Naive thymus-derived CD4-positive, alpha-beta T cell (primary cell): ENCODE results near the gene SLC11A2. TPM values are rescaled to one million over a fixed set of nuclear protein-coding genes. Genes with fewer than 3 reads are reported as not detected.
A peak's percentile ranks its signal among the peaks of the same experiment; 100 is the strongest.

Experiments
- ATAC-seq: fragments of 150-1000 bp; cut with Tn5 transposase; 2 replicates; pipeline ENCODE4 v1.10.0; 2021; ENCODE audit warnings: mild to moderate bottlenecking, moderate library complexity
- CTCF ChIA-PET: fragments of 350-600 bp; sonication (Branson Sonifier 250); formaldehyde crosslinking; loops from one replicate; lab custom pipeline; 2021; ENCODE audit warnings: antibody characterized with exemption; lab: Charles Lee
- POLR2A ChIA-PET: fragments of 350-600 bp; sonication (Branson Sonifier 250); formaldehyde crosslinking; loops from one replicate; lab custom pipeline; 2021; ENCODE audit warnings: antibody characterized with exemption, inconsistent platforms; lab: Charles Lee
- DNase-seq, 9 donors: peaks; one replicate each; pipeline versions ENCODE4 v3.0.0 to v3.0.0-alpha.2; 2020 to 2022; ENCODE audit warnings: mixed read lengths in 1 of 9
- H3K27ac ChIP-seq: one replicate; pipeline ENCODE4 v1.7.0; 2013; ENCODE audit warnings: mild to moderate bottlenecking, low read depth, low read length, moderate library complexity
- H3K27me3 ChIP-seq, 2 donors: one replicate each; pipeline ENCODE4 v1.7.0; 2013; ENCODE audit warnings: low read length in 2 of 2, mild to moderate bottlenecking in 2 of 2, moderate library complexity in 2 of 2; ENCODE audit not compliant: control insufficient read depth in 2 of 2, insufficient read depth in 2 of 2
- H3K36me3 ChIP-seq, 3 experiments: 1 replicate in 2 of 3; 2 replicates in 1 of 3; pipeline ENCODE4 v1.7.0; 2013; ENCODE audit warnings: low read length in 3 of 3, mild to moderate bottlenecking in 3 of 3, moderate library complexity in 1 of 3; ENCODE audit not compliant: insufficient read depth in 3 of 3, control insufficient read depth in 2 of 3
- H3K4me1 ChIP-seq, 2 donors: one replicate each; pipeline ENCODE4 v1.7.0; 2013; ENCODE audit warnings: low read length in 2 of 2, mild to moderate bottlenecking in 2 of 2, moderate library complexity in 1 of 2; ENCODE audit not compliant: control insufficient read depth in 2 of 2, insufficient read depth in 2 of 2
- H3K4me3 ChIP-seq: 2 replicates; pipeline ENCODE4 v1.7.0; 2013; ENCODE audit warnings: mild to moderate bottlenecking, low read length
- H3K9me3 ChIP-seq, 3 experiments: 1 replicate in 2 of 3; 2 replicates in 1 of 3; pipeline ENCODE4 v1.7.0; 2013; ENCODE audit warnings: low read length in 3 of 3; ENCODE audit not compliant: control insufficient read depth in 2 of 3
- H3K27ac Mint-ChIP-seq, 9 donors: one replicate each; pipeline ENCODE4 v1.8.0; 2020 to 2022; ENCODE audit warnings: mixed read lengths in 9 of 9, mild to moderate bottlenecking in 8 of 9, moderate library complexity in 5 of 9, inconsistent platforms in 2 of 9
- H3K27me3 Mint-ChIP-seq, 5 donors: one replicate each; pipeline ENCODE4 v1.8.0; 2021 to 2022; ENCODE audit warnings: mixed read lengths in 5 of 5, mild to moderate bottlenecking in 1 of 5
- H3K36me3 Mint-ChIP-seq, 5 donors: one replicate each; pipeline ENCODE4 v1.8.0; 2020 to 2022; ENCODE audit warnings: mixed read lengths in 5 of 5, mild to moderate bottlenecking in 3 of 5, inconsistent platforms in 1 of 5
- H3K4me1 Mint-ChIP-seq, 7 donors: one replicate each; pipeline ENCODE4 v1.8.0; 2020 to 2022; ENCODE audit warnings: mixed read lengths in 7 of 7, mild to moderate bottlenecking in 3 of 7, inconsistent platforms in 1 of 7
- H3K4me3 Mint-ChIP-seq, 10 donors: one replicate each; pipeline ENCODE4 v1.8.0; 2020 to 2022; ENCODE audit warnings: mild to moderate bottlenecking in 10 of 10, mixed read lengths in 10 of 10, moderate library complexity in 6 of 10, inconsistent platforms in 2 of 10
- H3K9me3 Mint-ChIP-seq, 11 donors: one replicate each; pipeline ENCODE4 v1.8.0; 2020 to 2022; ENCODE audit warnings: mixed read lengths in 11 of 11, mild to moderate bottlenecking in 4 of 11, inconsistent platforms in 1 of 11, moderate library complexity in 1 of 11
- intact Hi-C, 2 donors: fragments of 100-400 bp; cut with micrococcal nuclease; formaldehyde crosslinking; loops; one replicate each; pipeline ENCODE4 v1.15.1; 2023
- polyA plus RNA-seq, 2 donors: library from polyadenylated mRNA; unstranded; fragments of 300-500 nt; fragmentation: Illumina TruSeq; gene quantifications; one replicate each; pipeline ENCODE4 v1.2.3, GENCODE V29; 2021
- total RNA-seq, 6 experiments: library from RNA in 5 of 6; stranded (reverse) in 5 of 6; gene quantifications; 1 replicate in 5 of 6; 2 replicates in 1 of 6; pipeline ENCODE4 v1.2.3 and lab custom pipeline; 2021 to 2026

Gene SLC11A2
- total and polyA plus RNA-seq, 7 experiments from 2014 or later = 14.0 to 65.4 (median 59.2) TPM

DNA sequence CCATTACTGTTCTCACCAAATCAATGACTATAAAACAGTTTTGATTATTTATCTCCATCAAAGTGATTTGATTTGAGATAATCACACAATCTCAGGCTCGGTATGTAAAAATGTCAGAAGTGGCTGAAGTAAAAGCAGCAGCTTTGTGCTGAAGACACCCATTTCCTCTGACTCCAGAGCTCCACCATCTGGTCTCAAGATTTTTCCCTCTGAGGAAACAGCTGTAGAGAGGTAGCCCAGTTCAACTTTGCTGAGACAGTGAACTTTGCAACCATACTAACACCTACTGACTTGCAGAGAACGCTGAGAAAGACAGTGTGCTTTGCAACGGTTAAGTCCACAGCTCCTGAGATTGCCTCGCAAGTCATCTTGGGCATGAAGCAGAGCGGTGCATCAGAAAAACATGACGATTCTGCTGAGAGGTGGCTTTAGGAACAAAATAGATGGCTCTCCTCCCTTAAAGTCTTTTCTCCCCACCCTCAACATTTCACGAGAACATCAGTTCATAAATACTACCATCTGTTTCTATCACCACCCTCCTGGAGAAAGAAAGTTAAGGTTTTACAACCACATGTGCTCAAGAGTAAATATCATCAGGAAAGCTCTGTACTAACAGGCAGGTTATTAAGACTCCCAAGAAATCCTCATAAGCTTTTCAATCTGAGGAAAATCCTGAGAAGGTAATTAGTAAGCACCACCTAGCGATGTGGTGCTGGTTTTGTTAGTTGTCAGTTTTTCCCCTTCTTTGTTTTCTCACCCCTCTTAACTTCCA lies 39.0 kb downstream of the SLC11A2 start:
- H3K27me3 Mint-ChIP-seq = no peaks in the 10 kb centered on the region
- intact Hi-C loops = loop anchor here (1.0 to 10.0 kb wide), 5 partner anchors 39 to 482 kb away; partner anchors contain the start of genes SLC11A2 (in 2 of the 2) and DIP2B (in 1 of the 2)
- DNase-seq (peak in 7 of 9 donors; percentile 14 to 56 (median 37)), ATAC-seq (peak; percentile 53)
- H3K4me3 Mint-ChIP-seq = no peak overlapping the region
- H3K36me3 Mint-ChIP-seq = peaks cover 10 to 28% (median 14%) of the 10 kb centered on the region in 5 donors
- Histone ChIP-seq H3K9me3 (no peaks in the 10 kb centered on the region), H3K27me3 (no peaks in the 10 kb centered on the region), H3K4me1 (no peaks in the 10 kb centered on the region), H3K4me3 (no peak overlapping the region), H3K36me3 (peaks cover 6 to 35% (median 9%) of the 10 kb centered on the region in 3 experiments), H3K27ac (peak overlapping the region; percentile 4)
- peaks cover 0 to 21% (median 9%) of the 10 kb centered on the region in 7 donors for H3K4me1 Mint-ChIP-seq
- ChIA-PET CTCF (interaction anchor here (0.6 to 4.7 kb wide), 10 partner anchors 17 to 278 kb away, joined by 3 to 28 read pairs (median 4); partner anchors contain the start of genes ATF1 and SLC11A2), POLR2A (interaction anchor here (0.5 to 4.4 kb wide), 5 partner anchors 15 to 225 kb away, joined by 3 to 31 read pairs (median 4); partner anchors contain the start of genes ATF1 and SLC11A2)
- H3K27ac Mint-ChIP-seq = peak overlapping the region in 7 of 9 donors; percentile 6 to 87 (median 65)
- H3K9me3 Mint-ChIP-seq = no peaks in the 10 kb centered on the region

DNA sequence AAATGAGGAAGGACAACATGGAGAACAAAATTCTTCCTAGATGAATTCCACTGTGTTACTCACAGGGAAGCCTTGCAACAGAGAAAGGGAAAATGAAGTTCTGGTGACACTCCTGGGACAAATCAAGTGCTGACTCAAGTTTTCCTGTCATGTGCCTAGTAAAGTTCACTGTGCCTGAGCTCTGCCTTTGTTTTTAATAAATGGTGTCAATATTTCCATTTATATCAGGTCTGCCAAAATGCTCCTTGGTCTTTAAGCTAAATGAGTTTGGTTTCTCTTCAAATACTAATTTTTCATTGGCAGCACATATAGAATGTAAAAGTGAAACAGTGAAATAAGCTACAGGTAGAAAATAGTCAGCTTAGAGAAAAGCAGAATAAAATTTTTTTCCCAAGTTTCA lies 40.9 kb downstream of the SLC11A2 start:
- peak overlapping the region in 7 of 9 donors; percentile 12 to 74 (median 23) for H3K27ac Mint-ChIP-seq
- no peak for ATAC-seq
- H3K4me1 Mint-ChIP-seq = peaks cover 0 to 23% (median 9%) of the 10 kb centered on the region in 7 donors
- POLR2A ChIA-PET = interaction anchor here (0.7 to 4.4 kb wide), 3 partner anchors 40 to 221 kb away, joined by 3 to 31 read pairs (median 3); partner anchors contain the start of gene ATF1
- intact Hi-C loops = loop anchor here (5.0 to 10.0 kb wide), 2 partner anchors 42 to 481 kb away; partner anchors contain the start of genes DIP2B (in 1 of the 2) and SLC11A2 (in 1 of the 2)
- no peak overlapping the region for H3K4me3 ChIP-seq
- no peaks in the 10 kb centered on the region for H3K9me3 ChIP-seq
- H3K9me3 Mint-ChIP-seq = no peaks in the 10 kb centered on the region
- H3K36me3 Mint-ChIP-seq = peaks cover 3 to 22% (median 5%) of the 10 kb centered on the region in 5 donors
- no peaks in the 10 kb centered on the region for H3K27me3 ChIP-seq
- DNase-seq = no peak
- H3K27ac ChIP-seq = no peak overlapping the region
- H3K4me1 ChIP-seq = no peaks in the 10 kb centered on the region
- peaks cover 0 to 24% (median 2%) of the 10 kb centered on the region in 3 experiments for H3K36me3 ChIP-seq
- H3K4me3 Mint-ChIP-seq = no peak overlapping the region
- CTCF ChIA-PET = interaction anchor here (0.6 to 4.7 kb wide), 6 partner anchors 11 to 1935 kb away, joined by 3 to 23 read pairs (median 4); partner anchors contain the start of gene ATF1
- no peaks in the 10 kb centered on the region for H3K27me3 Mint-ChIP-seq

DNA sequence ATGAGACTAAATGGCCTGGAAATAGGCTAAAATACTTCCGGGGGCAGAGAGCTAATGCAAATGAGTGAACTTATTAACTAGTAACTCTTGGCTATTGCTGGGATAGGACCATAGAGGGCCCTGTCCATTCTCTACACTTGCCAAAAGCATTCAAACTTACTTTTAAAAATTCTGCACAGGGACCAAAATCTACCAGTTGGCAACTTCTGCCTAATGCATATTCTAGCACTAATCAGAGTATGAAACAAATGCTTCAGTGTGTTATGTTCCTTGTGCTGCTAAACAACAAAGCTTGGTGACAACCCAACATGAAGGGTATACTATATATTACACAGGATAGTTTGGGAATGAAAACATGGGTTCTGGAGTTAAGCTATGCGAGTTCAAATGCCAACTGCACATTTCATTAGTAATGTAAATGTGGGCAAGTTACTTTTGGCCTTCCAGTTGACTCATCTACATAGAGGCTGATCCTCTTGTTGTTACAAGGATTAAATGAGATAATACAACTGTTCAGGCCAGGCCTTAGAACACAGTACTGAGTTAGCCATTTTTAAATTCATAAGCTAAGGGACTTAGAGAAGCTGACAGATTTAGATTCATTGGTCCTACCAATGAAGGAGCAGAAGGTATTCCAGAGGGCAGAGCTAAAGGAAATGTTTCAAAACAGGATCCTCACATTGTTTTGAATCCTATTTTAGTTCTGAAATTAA lies 41.4 kb downstream of the SLC11A2 start:
- no peak for ATAC-seq
- no peak overlapping the region for H3K27ac ChIP-seq
- H3K4me3 Mint-ChIP-seq = no peak overlapping the region
- peaks cover 0 to 24% (median 0%) of the 10 kb centered on the region in 3 experiments for H3K36me3 ChIP-seq
- H3K36me3 Mint-ChIP-seq = peaks cover 0 to 25% (median 6%) of the 10 kb centered on the region in 5 donors
- peak overlapping the region in 6 of 9 donors; percentile 12 to 74 (median 40) for H3K27ac Mint-ChIP-seq
- DNase-seq = no peak
- H3K27me3 ChIP-seq = no peaks in the 10 kb centered on the region
- H3K4me1 ChIP-seq = no peaks in the 10 kb centered on the region
- CTCF ChIA-PET = interaction anchor here (0.6 to 1.3 kb wide), 7 partner anchors 11 to 1934 kb away, joined by 3 to 4 read pairs (median 3); no protein-coding TSS in a partner anchor
- H3K9me3 Mint-ChIP-seq = no peaks in the 10 kb centered on the region
- no peaks in the 10 kb centered on the region for H3K27me3 Mint-ChIP-seq
- H3K4me1 Mint-ChIP-seq = peaks cover 0 to 29% (median 9%) of the 10 kb centered on the region in 7 donors
- intact Hi-C loops = loop anchor here (5.0 to 10.0 kb wide), 2 partner anchors 43 to 480 kb away; partner anchors contain the start of genes DIP2B (in 1 of the 2) and SLC11A2 (in 1 of the 2)
- H3K4me3 ChIP-seq = no peak overlapping the region
- H3K9me3 ChIP-seq = no peaks in the 10 kb centered on the region
- POLR2A ChIA-PET = interaction anchor here (4.4 kb wide), 1 partner anchor 220 kb away, joined by 31 read pairs; the partner anchor contains the start of gene ATF1

DNA sequence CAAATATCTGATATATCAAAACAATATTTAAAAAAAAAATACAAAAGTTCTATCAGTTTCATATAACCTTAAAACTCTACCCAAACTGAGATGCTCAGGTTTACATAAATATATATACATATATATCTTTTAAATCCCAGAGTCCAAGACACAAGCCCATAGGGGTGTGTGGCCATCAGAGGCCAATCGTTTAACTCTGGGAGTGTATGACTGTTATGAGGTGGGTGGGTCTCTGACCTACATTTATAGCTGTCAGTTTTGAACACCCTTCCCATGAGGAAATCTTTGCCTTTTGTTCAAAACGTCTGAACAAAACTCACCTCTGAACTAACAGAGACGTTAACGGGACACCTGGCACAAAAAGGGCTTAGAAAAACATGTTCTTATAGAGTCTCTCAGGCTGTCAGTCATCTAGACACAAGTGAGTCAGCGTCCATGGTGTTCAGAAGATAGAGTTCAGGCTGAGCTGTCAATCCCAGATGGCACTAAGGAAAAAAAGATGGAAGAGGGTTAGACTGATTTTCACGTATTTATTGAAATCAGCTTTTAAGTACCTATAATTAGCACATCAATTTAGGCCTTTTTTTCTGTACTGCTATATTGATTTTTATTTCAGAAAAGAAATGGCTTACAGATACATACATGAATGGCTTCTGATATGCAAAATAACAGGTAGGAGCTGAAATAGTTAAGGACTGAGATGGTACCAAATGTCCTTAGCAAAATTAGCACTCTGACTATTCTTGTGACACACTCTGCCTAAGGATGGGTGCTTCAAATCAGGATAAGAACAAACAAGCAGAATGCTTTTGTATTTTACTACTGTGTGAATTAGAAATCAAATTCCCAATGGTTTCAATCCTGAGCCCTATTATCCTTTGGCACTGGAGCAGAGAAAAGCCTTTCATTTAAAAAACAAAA lies 44.6 kb downstream of the SLC11A2 start:
- H3K27me3 ChIP-seq = no peaks in the 10 kb centered on the region
- Mint-ChIP-seq H3K27ac (peak overlapping the region in 1 of 9 donors; percentile 41), H3K4me3 (no peak overlapping the region), H3K36me3 (peaks cover 0 to 28% (median 12%) of the 10 kb centered on the region in 5 donors), H3K27me3 (no peaks in the 10 kb centered on the region), H3K4me1 (peaks cover 0 to 31% (median 1%) of the 10 kb centered on the region in 7 donors), H3K9me3 (no peaks in the 10 kb centered on the region)
- no peak overlapping the region for H3K4me3 ChIP-seq
- intact Hi-C loops = loop anchor here in 1 of 2 donors (10.0 kb wide), 1 partner anchor 477 kb away; the partner anchor contains the start of gene DIP2B
- H3K4me1 ChIP-seq = no peaks in the 10 kb centered on the region
- POLR2A ChIA-PET = no interaction called here
- H3K27ac ChIP-seq = no peak overlapping the region
- H3K9me3 ChIP-seq = no peaks in the 10 kb centered on the region
- CTCF ChIA-PET = interaction anchor here (0.6 to 0.7 kb wide), 2 partner anchors 231 to 642 kb away, joined by 4 read pairs; no protein-coding TSS in a partner anchor
- DNase-seq (no peak), ATAC-seq (no peak)
- peaks cover 0 to 15% (median 0%) of the 10 kb centered on the region in 3 experiments for H3K36me3 ChIP-seq

DNA sequence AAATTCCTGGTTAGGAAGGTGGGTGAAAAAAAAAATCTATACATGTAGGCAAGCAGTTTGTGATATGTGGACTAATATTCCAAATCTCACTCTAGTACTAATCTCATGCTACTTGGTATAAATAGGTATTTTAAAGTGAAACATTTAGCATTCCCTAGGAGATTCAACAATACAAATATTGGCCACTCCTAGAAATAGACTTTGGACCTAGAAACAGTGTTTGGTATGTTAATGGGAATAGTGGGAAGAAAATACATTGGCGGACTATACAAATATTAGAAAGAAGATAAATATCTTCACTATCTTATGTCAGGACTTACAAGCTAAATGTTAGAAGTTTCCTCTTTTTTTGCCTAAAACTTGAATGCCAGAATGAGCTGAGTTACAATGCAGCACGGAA lies 45.6 kb downstream of the SLC11A2 start:
- Histone ChIP-seq H3K27me3 (no peaks in the 10 kb centered on the region), H3K27ac (no peak overlapping the region), H3K9me3 (no peaks in the 10 kb centered on the region), H3K4me1 (no peaks in the 10 kb centered on the region), H3K36me3 (peaks cover 0 to 15% (median 0%) of the 10 kb centered on the region in 3 experiments), H3K4me3 (no peak overlapping the region)
- H3K9me3 Mint-ChIP-seq = no peaks in the 10 kb centered on the region
- POLR2A ChIA-PET = no interaction called here
- peak overlapping the region in 1 of 9 donors; percentile 90 for H3K27ac Mint-ChIP-seq
- intact Hi-C loops = loop anchor here in 1 of 2 donors (10.0 kb wide), 1 partner anchor 476 kb away; the partner anchor contains the start of gene DIP2B
- H3K27me3 Mint-ChIP-seq = no peaks in the 10 kb centered on the region
- DNase-seq (no peak), ATAC-seq (no peak)
- peaks cover 0 to 28% (median 0%) of the 10 kb centered on the region in 7 donors for H3K4me1 Mint-ChIP-seq
- peaks cover 0 to 39% (median 19%) of the 10 kb centered on the region in 5 donors for H3K36me3 Mint-ChIP-seq
- CTCF ChIA-PET = no interaction called here
- peak overlapping the region in 1 of 10 donors; percentile 41 for H3K4me3 Mint-ChIP-seq
